ENCODE results near the gene TCF20.

Gene TCF20

GRCh38 chr22:42270510-42271190, at the start of gene TCF20:
TCF20 (minus strand) TSS chr22:42270653; CDS start chr22:42215305, 55,348 bp downstream.
- DNase-seq (ENCODE audit: low spot score), result peak; percentile 88

- no peak for DNase-seq (ENCODE audit: low spot score)
These were observed 48.9 kb upstream of the TCF20 start for GRCh38 chr22:42319386-42319785.

- DNase-seq (ENCODE audit: low spot score), result no peak
These were observed 48.5 kb upstream of the TCF20 start for GRCh38 chr22:42318967-42319366.

GRCh38 chr22:42317691-42318547, 47.5 kb upstream of the TCF20 start:
- DNase-seq (ENCODE audit: low spot score), result no peak

- peak; percentile 19 for DNase-seq (ENCODE audit: low spot score)
These were observed 46.6 kb upstream of the TCF20 start for GRCh38 chr22:42317008-42317407.

GRCh38 chr22:42315392-42315756, 44.9 kb upstream of the TCF20 start:
- DNase-seq (ENCODE audit: low spot score), result no peak

- DNase-seq (ENCODE audit: low spot score), result no peak
These were observed 44.4 kb upstream of the TCF20 start for GRCh38 chr22:42314709-42315391.

- DNase-seq (ENCODE audit: low spot score), result peak; percentile 55
These were observed 43.5 kb upstream of the TCF20 start for GRCh38 chr22:42313804-42314581.

GRCh38 chr22:42313204-42313603, 42.8 kb upstream of the TCF20 start:
- DNase-seq (ENCODE audit: low spot score), result no peak

- DNase-seq (ENCODE audit: low spot score), result no peak
These were observed 40.0 kb upstream of the TCF20 start for GRCh38 chr22:42310291-42311015.

- no peak for DNase-seq (ENCODE audit: low spot score)
These were observed 39.4 kb upstream of the TCF20 start for GRCh38 chr22:42309865-42310264.

GRCh38 chr22:42308892-42309468, 38.5 kb upstream of the TCF20 start:
- no peak for DNase-seq (ENCODE audit: low spot score)

GRCh38 chr22:42307806-42308563, 37.5 kb upstream of the TCF20 start:
- no peak for DNase-seq (ENCODE audit: low spot score)

GRCh38 chr22:42306010-42306409, 35.6 kb upstream of the TCF20 start:
- no peak for DNase-seq (ENCODE audit: low spot score)

- no peak for DNase-seq (ENCODE audit: low spot score)
These were observed 33.9 kb upstream of the TCF20 start for GRCh38 chr22:42304324-42304790.

GRCh38 chr22:42303396-42304323, 33.2 kb upstream of the TCF20 start:
- DNase-seq (ENCODE audit: low spot score), result no peak

- no peak for DNase-seq (ENCODE audit: low spot score)
These were observed 31.3 kb upstream of the TCF20 start for GRCh38 chr22:42301742-42302102.

GRCh38 chr22:42301077-42301741, 30.8 kb upstream of the TCF20 start:
- no peak for DNase-seq (ENCODE audit: low spot score)
